ENCODE data around the gene IL1RL2. TPM values are rescaled to one million over a fixed set of nuclear protein-coding genes. Genes with fewer than 3 reads are reported as not detected.

Gene IL1RL2
- total RNA-seq, 3 donors from 2014 or later (not counting 1 experiment from before 2014, with no cell fraction given): not detected

DNA sequence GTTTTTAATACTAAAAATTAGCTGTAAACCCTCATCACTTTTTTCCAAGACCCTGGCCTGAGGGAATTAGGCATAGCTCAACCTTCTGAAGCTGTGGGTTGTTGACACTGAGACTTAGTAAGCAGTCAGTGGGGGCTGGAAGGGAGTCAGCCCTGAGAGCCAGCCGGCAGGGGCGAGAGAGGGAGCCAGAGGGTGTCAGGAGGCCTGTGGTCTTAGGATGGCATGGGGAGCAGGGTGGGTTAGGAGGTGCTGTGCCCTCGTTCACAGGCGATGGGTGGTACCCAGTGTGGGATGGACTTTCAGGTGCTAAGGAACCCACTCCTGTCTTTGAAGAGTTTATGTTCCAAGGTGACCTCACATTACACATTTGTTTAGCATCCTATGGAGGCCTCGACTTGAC is 49.3 kb downstream of the IL1RL2 start:
- DNase-seq: no peak
- Mint-ChIP-seq H3K4me1 (peaks cover 25 to 36% of the 10 kb centered on the region in 2 donors), H3K4me3 (no peak overlapping the region), H3K27me3 (ENCODE audit: low read depth in 2 of 2) (peaks cover 53 to 68% of the 10 kb centered on the region in 2 donors), H3K36me3 (no peaks in the 10 kb centered on the region), H3K27ac (no peak overlapping the region), H3K9me3 (no peaks in the 10 kb centered on the region)
- WGBS (ENCODE audit: insufficient coverage): 69% methylated on average over 5 of the region's 5 CpGs
- TF ChIP-seq CTCF (IDR thresholded peaks at IDR 0.05): no peak
- Histone ChIP-seq H3K9me3 (ENCODE audit: control insufficient read depth, insufficient read depth, low read length) (no peaks in the 10 kb centered on the region), H3K36me3 (ENCODE audit: control insufficient read depth, insufficient read depth, low read length) (no peaks in the 10 kb centered on the region), H3K4me3 (ENCODE audit: low read length) (no peak overlapping the region), H3K27me3 (ENCODE audit: control insufficient read depth, insufficient read depth, low read length) (peaks cover 10% of the 10 kb centered on the region), H3K4me1 (ENCODE audit: control insufficient read depth, insufficient read depth, low read length) (peaks cover 30% of the 10 kb centered on the region), H3K27ac (ENCODE audit: low read length) (no peak overlapping the region)
- no peak for ATAC-seq
- intact Hi-C loops (cut with micrococcal nuclease): no loop called here

DNA sequence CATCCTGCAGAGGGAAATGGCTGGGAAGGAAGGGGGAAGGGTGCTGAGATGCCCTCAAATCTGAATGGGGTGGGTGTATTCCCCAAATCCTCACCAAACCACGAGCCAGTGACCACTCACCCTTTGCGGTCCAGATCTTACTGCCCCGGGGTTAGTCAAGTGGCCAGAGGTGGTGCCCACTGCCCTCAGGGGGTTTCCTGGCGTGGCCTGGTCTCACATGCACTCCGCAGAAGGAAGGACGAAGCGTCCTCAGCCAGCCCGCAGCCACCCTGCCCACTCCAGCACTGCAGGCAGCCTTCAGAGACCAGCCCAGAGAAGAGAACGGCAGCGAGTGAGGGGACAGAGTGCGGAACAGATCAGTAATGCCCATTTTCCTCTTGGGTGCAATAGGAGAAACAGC is 50.4 kb downstream of the IL1RL2 start:
- Histone ChIP-seq H3K4me3 (ENCODE audit: low read length) (no peak overlapping the region), H3K36me3 (ENCODE audit: control insufficient read depth, insufficient read depth, low read length) (no peaks in the 10 kb centered on the region), H3K9me3 (ENCODE audit: control insufficient read depth, insufficient read depth, low read length) (no peaks in the 10 kb centered on the region), H3K27ac (ENCODE audit: low read length) (no peak overlapping the region), H3K27me3 (ENCODE audit: control insufficient read depth, insufficient read depth, low read length) (peaks cover 10% of the 10 kb centered on the region), H3K4me1 (ENCODE audit: control insufficient read depth, insufficient read depth, low read length) (peaks cover 34% of the 10 kb centered on the region)
- peaks cover 28 to 37% of the 10 kb centered on the region in 2 donors for H3K4me1 Mint-ChIP-seq
- intact Hi-C loops (cut with micrococcal nuclease): no loop called here
- DNase-seq (no peak), ATAC-seq (no peak)
- WGBS (ENCODE audit: insufficient coverage): 70% methylated on average over 11 of the region's 11 CpGs
- H3K9me3 Mint-ChIP-seq: no peaks in the 10 kb centered on the region
- no peak overlapping the region for H3K4me3 Mint-ChIP-seq
- H3K27ac Mint-ChIP-seq: no peak overlapping the region
- H3K36me3 Mint-ChIP-seq: no peaks in the 10 kb centered on the region
- H3K27me3 Mint-ChIP-seq (ENCODE audit: low read depth in 2 of 2): peaks cover 46 to 59% of the 10 kb centered on the region in 2 donors
- no peak for TF ChIP-seq CTCF (IDR thresholded peaks at IDR 0.05)

GRCh38 chr2:102238039-102238756 is 51.4 kb downstream of the IL1RL2 start:
- Mint-ChIP-seq H3K27me3 (ENCODE audit: low read depth in 2 of 2) (peaks cover 44 to 59% of the 10 kb centered on the region in 2 donors), H3K36me3 (no peaks in the 10 kb centered on the region), H3K27ac (no peak overlapping the region), H3K9me3 (no peaks in the 10 kb centered on the region), H3K4me1 (peaks cover 28 to 37% of the 10 kb centered on the region in 2 donors), H3K4me3 (no peak overlapping the region)
- DNase-seq (no peak), ATAC-seq (no peak)
- Histone ChIP-seq H3K36me3 (ENCODE audit: control insufficient read depth, insufficient read depth, low read length) (no peaks in the 10 kb centered on the region), H3K27ac (ENCODE audit: low read length) (no peak overlapping the region), H3K4me3 (ENCODE audit: low read length) (no peak overlapping the region), H3K27me3 (ENCODE audit: control insufficient read depth, insufficient read depth, low read length) (peaks cover 7% of the 10 kb centered on the region), H3K9me3 (ENCODE audit: control insufficient read depth, insufficient read depth, low read length) (no peaks in the 10 kb centered on the region), H3K4me1 (ENCODE audit: control insufficient read depth, insufficient read depth, low read length) (peaks cover 34% of the 10 kb centered on the region)
- intact Hi-C loops (cut with micrococcal nuclease): no loop called here
- no peak for TF ChIP-seq CTCF (IDR thresholded peaks at IDR 0.05)
- WGBS (ENCODE audit: insufficient coverage): 54% methylated on average over 10 of the region's 10 CpGs

GRCh38 chr2:102238778-102239177 is 52.0 kb downstream of the IL1RL2 start:
- no peak for TF ChIP-seq CTCF (IDR thresholded peaks at IDR 0.05)
- H3K4me3 Mint-ChIP-seq: no peak overlapping the region

More at GRCh38 chr2:102238778-102239177, 52.0 kb downstream of the IL1RL2 start:
- Histone ChIP-seq H3K27me3 (ENCODE audit: control insufficient read depth, insufficient read depth, low read length) (peaks cover 5% of the 10 kb centered on the region), H3K4me1 (ENCODE audit: control insufficient read depth, insufficient read depth, low read length) (peaks cover 34% of the 10 kb centered on the region), H3K36me3 (ENCODE audit: control insufficient read depth, insufficient read depth, low read length) (no peaks in the 10 kb centered on the region), H3K27ac (ENCODE audit: low read length) (no peak overlapping the region), H3K9me3 (ENCODE audit: control insufficient read depth, insufficient read depth, low read length) (no peaks in the 10 kb centered on the region), H3K4me3 (ENCODE audit: low read length) (no peak overlapping the region)
- 92% methylated on average over 2 of the region's 2 CpGs for WGBS (ENCODE audit: insufficient coverage)
- ATAC-seq (no peak), DNase-seq (no peak)
- no peaks in the 10 kb centered on the region for H3K9me3 Mint-ChIP-seq
- H3K36me3 Mint-ChIP-seq: no peaks in the 10 kb centered on the region
- H3K27me3 Mint-ChIP-seq (ENCODE audit: low read depth in 2 of 2): peaks cover 44 to 54% of the 10 kb centered on the region in 2 donors
- H3K27ac Mint-ChIP-seq: peak overlapping the region in 1 of 2 donors; percentile 76
- intact Hi-C loops (cut with micrococcal nuclease): no loop called here
- H3K4me1 Mint-ChIP-seq: peaks cover 24 to 37% of the 10 kb centered on the region in 2 donors
